Astrocyte (in vitro differentiated cells and primary cell): ENCODE data around the gene EXOC4. TPM values are rescaled to one million over a fixed set of nuclear protein-coding genes. Genes with fewer than 3 reads are reported as not detected.

Source experiments
- DNase-seq: peaks from one replicate; pipeline ENCODE4 v3.0.0-alpha.2; 2010; ENCODE audit warnings: low read depth
- FAIRE-seq: peaks from 2 replicates; lab custom pipeline; 2011; peaks lifted over from hg19 to GRCh38; lab: Jason Lieb, UNC
- H2AFZ ChIP-seq: 2 replicates; pipeline ENCODE4 v1.6.0; 2012; ENCODE audit warnings: low read depth, low read length, inconsistent platforms
- H3K27ac ChIP-seq: 2 replicates; pipeline ENCODE4 v1.5.1; 2011; ENCODE audit warnings: low read depth, low read length, inconsistent platforms
- H3K27me3 ChIP-seq: 2 replicates; pipeline ENCODE4 v1.6.0; 2011; ENCODE audit warnings: low read length, inconsistent platforms; ENCODE audit not compliant: insufficient read depth
- H3K36me3 ChIP-seq: 2 replicates; pipeline ENCODE4 v1.5.1; 2011; ENCODE audit warnings: low read length, inconsistent platforms; ENCODE audit not compliant: insufficient read depth
- H3K4me1 ChIP-seq: 2 replicates; pipeline ENCODE4 v1.5.1; 2011; ENCODE audit warnings: low read length, inconsistent platforms; ENCODE audit not compliant: insufficient read depth
- H3K4me2 ChIP-seq: 2 replicates; pipeline ENCODE4 v1.6.0; 2012; ENCODE audit warnings: low read length, inconsistent platforms
- H3K4me3 ChIP-seq: 2 replicates; pipeline ENCODE4 v1.5.1; 2011; ENCODE audit warnings: low read depth, mild to moderate bottlenecking, low read length, inconsistent platforms; ENCODE audit not compliant: insufficient read depth
- H3K79me2 ChIP-seq: 2 replicates; pipeline ENCODE4 v1.6.0; 2012; ENCODE audit warnings: mild to moderate bottlenecking, low read length, inconsistent platforms; ENCODE audit not compliant: insufficient read depth
- H3K9ac ChIP-seq: 2 replicates; pipeline ENCODE4 v1.6.0; 2012; ENCODE audit warnings: mild to moderate bottlenecking, low read length, inconsistent platforms
- H3K9me3 ChIP-seq: 2 replicates; pipeline ENCODE4 v1.5.1; 2012; ENCODE audit warnings: low read depth, mild to moderate bottlenecking, low read length, inconsistent platforms; ENCODE audit not compliant: insufficient read depth
- H4K20me1 ChIP-seq: 2 replicates; pipeline ENCODE4 v1.6.0; 2012; ENCODE audit warnings: low read length, inconsistent platforms; ENCODE audit not compliant: insufficient read depth
- H3K27ac Mint-ChIP-seq: one replicate; pipeline ENCODE4 v1.8.0; 2021; ENCODE audit warnings: mild to moderate bottlenecking, mixed read lengths; ENCODE audit not compliant: unreplicated experiment
- H3K27me3 Mint-ChIP-seq: one replicate; pipeline ENCODE4 v1.8.0; 2021; ENCODE audit warnings: low read depth, mixed read lengths; ENCODE audit not compliant: unreplicated experiment
- H3K36me3 Mint-ChIP-seq: one replicate; pipeline ENCODE4 v1.8.0; 2021; ENCODE audit warnings: low read depth, mixed read lengths; ENCODE audit not compliant: unreplicated experiment
- H3K4me1 Mint-ChIP-seq: one replicate; pipeline ENCODE4 v1.8.0; 2021; ENCODE audit warnings: low read depth, mixed read lengths; ENCODE audit not compliant: unreplicated experiment
- H3K4me3 Mint-ChIP-seq: one replicate; pipeline ENCODE4 v1.8.0; 2021; ENCODE audit warnings: mild to moderate bottlenecking, moderate library complexity, mixed read lengths; ENCODE audit not compliant: unreplicated experiment
- H3K9me3 Mint-ChIP-seq: one replicate; pipeline ENCODE4 v1.8.0; 2021; ENCODE audit warnings: mild to moderate bottlenecking, mixed read lengths; ENCODE audit not compliant: unreplicated experiment
- EZH2 ChIP-seq: IDR thresholded peaks from 2 replicates; pipeline ENCODE4 v1.6.1; 2012; ENCODE audit warnings: mild to moderate bottlenecking, low read length, inconsistent platforms; ENCODE audit not compliant: insufficient read depth
- total RNA-seq: library from RNA; stranded (reverse); gene quantifications from 2 replicates; pipeline ENCODE4 v1.2.1, GENCODE V29; 2021
- TF ChIP-seq, protein P1 (sequence below): IDR thresholded peaks from 2 replicates; pipeline ENCODE4 v1.5.1; 2011; ENCODE audit warnings: low read depth, mild to moderate bottlenecking, inconsistent platforms, low read length, moderate library complexity; ENCODE audit not compliant: insufficient read depth

The EXOC4 gene
- total RNA-seq, 1 donor from 2014 or later = 57.5 TPM

DNA sequence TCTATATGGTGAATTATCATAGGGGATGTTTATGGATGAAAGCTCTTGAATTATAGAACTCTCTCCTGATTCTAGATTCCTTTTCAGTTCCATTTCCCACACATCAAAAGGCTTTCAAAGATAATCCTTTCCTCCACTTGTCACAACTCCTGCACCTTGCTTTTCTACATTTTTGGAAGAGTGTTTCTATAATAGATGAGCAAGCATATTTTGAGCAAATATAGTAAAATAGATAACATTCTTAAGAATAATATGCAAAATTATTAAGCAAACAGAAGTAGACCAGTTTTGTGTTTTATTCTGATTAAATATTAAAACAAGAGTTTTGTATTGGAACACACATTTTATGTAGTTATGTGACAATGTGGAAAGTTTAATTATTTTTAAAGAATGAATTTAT lies 340.7 kb downstream of the EXOC4 start:
- no peak overlapping the region for H3K27ac ChIP-seq
- TF ChIP-seq, protein P1, sequence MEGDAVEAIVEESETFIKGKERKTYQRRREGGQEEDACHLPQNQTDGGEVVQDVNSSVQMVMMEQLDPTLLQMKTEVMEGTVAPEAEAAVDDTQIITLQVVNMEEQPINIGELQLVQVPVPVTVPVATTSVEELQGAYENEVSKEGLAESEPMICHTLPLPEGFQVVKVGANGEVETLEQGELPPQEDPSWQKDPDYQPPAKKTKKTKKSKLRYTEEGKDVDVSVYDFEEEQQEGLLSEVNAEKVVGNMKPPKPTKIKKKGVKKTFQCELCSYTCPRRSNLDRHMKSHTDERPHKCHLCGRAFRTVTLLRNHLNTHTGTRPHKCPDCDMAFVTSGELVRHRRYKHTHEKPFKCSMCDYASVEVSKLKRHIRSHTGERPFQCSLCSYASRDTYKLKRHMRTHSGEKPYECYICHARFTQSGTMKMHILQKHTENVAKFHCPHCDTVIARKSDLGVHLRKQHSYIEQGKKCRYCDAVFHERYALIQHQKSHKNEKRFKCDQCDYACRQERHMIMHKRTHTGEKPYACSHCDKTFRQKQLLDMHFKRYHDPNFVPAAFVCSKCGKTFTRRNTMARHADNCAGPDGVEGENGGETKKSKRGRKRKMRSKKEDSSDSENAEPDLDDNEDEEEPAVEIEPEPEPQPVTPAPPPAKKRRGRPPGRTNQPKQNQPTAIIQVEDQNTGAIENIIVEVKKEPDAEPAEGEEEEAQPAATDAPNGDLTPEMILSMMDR = no peak
- no peak for TF ChIP-seq EZH2
- no peaks in the 10 kb centered on the region for H3K9me3 ChIP-seq
- Mint-ChIP-seq H3K27me3 (no peaks in the 10 kb centered on the region), H3K27ac (no peak overlapping the region), H3K4me1 (no peaks in the 10 kb centered on the region), H3K36me3 (peaks cover 2% of the 10 kb centered on the region), H3K4me3 (no peak overlapping the region), H3K9me3 (no peaks in the 10 kb centered on the region)
- no peak overlapping the region for H2AFZ ChIP-seq
- no peaks in the 10 kb centered on the region for H3K27me3 ChIP-seq
- DNase-seq (no peak), FAIRE-seq (no peak)
- H4K20me1 ChIP-seq = no peaks in the 10 kb centered on the region
- H3K79me2 ChIP-seq = no peaks in the 10 kb centered on the region
- no peak overlapping the region for H3K4me2 ChIP-seq
- no peak overlapping the region for H3K9ac ChIP-seq
- H3K4me1 ChIP-seq = no peaks in the 10 kb centered on the region
- no peak overlapping the region for H3K4me3 ChIP-seq
- no peaks in the 10 kb centered on the region for H3K36me3 ChIP-seq

DNA sequence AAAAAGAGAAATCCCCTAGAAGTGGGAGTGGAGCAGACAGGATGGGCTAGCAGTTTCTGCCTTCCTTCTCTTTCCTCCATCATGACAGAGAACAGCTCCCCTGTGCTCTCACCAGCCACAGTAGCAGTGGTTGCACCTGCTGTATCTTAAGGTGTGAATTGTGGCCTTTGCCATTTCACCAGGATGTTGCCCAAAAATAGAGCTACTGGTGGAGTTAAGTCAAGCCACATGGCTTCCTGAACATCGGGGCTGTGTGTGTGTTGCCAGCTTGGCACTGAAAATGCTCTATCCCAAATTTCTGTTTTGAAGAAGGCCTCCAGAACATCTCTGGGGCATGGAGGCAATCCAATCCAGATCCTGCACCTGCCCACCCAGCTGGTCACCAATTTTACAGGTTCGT lies 348.7 kb downstream of the EXOC4 start:
- TF ChIP-seq, protein P1 = no peak
- no peak for TF ChIP-seq EZH2
- H3K4me2 ChIP-seq = no peak overlapping the region
- no peak overlapping the region for H3K27ac Mint-ChIP-seq
- H3K9me3 ChIP-seq = no peaks in the 10 kb centered on the region
- no peaks in the 10 kb centered on the region for H3K36me3 ChIP-seq
- H3K4me1 Mint-ChIP-seq = peaks cover 4% of the 10 kb centered on the region
- H3K79me2 ChIP-seq = no peaks in the 10 kb centered on the region
- no peak for DNase-seq
- FAIRE-seq = no peak
- H3K4me1 ChIP-seq = peaks cover 9% of the 10 kb centered on the region
- no peaks in the 10 kb centered on the region for H3K9me3 Mint-ChIP-seq
- H3K36me3 Mint-ChIP-seq = no peaks in the 10 kb centered on the region
- no peak overlapping the region for H3K4me3 Mint-ChIP-seq
- H3K4me3 ChIP-seq = no peak overlapping the region
- H3K9ac ChIP-seq = no peak overlapping the region
- H3K27me3 Mint-ChIP-seq = no peaks in the 10 kb centered on the region
- no peak overlapping the region for H3K27ac ChIP-seq
- H3K27me3 ChIP-seq = no peaks in the 10 kb centered on the region
- no peak overlapping the region for H2AFZ ChIP-seq
- peaks cover 4% of the 10 kb centered on the region for H4K20me1 ChIP-seq

DNA sequence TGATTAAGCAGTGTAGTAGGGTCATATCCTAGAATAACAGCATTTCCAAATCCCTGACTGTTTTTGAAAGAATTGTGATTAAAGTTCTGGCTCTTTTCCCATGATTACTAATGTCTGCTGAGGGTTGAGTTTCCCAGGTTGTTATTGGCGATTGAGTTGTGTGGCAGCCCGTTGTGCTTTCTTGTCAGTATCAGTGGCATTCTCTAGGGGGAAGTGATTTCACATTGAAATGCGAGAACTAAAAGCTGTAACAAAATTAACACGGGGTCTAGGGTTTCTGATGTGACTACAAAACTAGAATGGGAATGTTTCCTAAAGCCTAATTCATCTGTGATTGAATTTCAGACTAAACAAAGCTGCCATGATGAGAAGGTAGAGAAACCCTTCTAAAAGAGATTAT lies 349.4 kb downstream of the EXOC4 start:
- peak overlapping the region; percentile 44 for H3K4me2 ChIP-seq
- H4K20me1 ChIP-seq = peaks cover 4% of the 10 kb centered on the region
- H3K9me3 Mint-ChIP-seq = no peaks in the 10 kb centered on the region
- H3K9me3 ChIP-seq = no peaks in the 10 kb centered on the region
- TF ChIP-seq, protein P1 = no peak
- TF ChIP-seq EZH2 = no peak
- H2AFZ ChIP-seq = no peak overlapping the region
- H3K4me1 Mint-ChIP-seq = peaks cover 4% of the 10 kb centered on the region
- no peak overlapping the region for H3K4me3 ChIP-seq
- H3K4me1 ChIP-seq = peaks cover 9% of the 10 kb centered on the region
- FAIRE-seq = peak; percentile 39
- H3K79me2 ChIP-seq = no peaks in the 10 kb centered on the region
- DNase-seq = peak; percentile 68
- H3K9ac ChIP-seq = no peak overlapping the region
- H3K27ac ChIP-seq = no peak overlapping the region
- no peak overlapping the region for H3K4me3 Mint-ChIP-seq
- no peaks in the 10 kb centered on the region for H3K36me3 ChIP-seq
- H3K27me3 ChIP-seq = no peaks in the 10 kb centered on the region
- H3K27me3 Mint-ChIP-seq = no peaks in the 10 kb centered on the region
- no peaks in the 10 kb centered on the region for H3K36me3 Mint-ChIP-seq
- no peak overlapping the region for H3K27ac Mint-ChIP-seq
